Esophagus muscularis mucosa (tissue), 3 donors: ENCODE results near the gene DOLK.

Source experiments
- EP300 ChIP-seq: sonication (generic); formaldehyde crosslinking; IDR thresholded peaks from one replicate; pipeline ENCODE4 v1.6.1; 2017; ENCODE audit warnings: antibody characterized with exemption
- POLR2A ChIP-seq: fragments of 450-650 bp; IDR thresholded peaks from one replicate; pipeline ENCODE4 v1.6.1; 2017; ENCODE audit warnings: antibody characterized with exemption, moderate library complexity, mild to moderate bottlenecking, low read depth
- POLR2AphosphoS5 ChIP-seq, 2 donors: sonication (generic); formaldehyde crosslinking; IDR thresholded peaks; one replicate each; pipeline ENCODE4 v1.6.1; 2017; ENCODE audit warnings: antibody characterized with exemption in 2 of 2

- TF ChIP-seq EP300 (no peak), POLR2AphosphoS5 (IDR thresholded peaks at IDR 0.05) (no peak), POLR2A (no peak)
Observed at GRCh38 chr9:128898382-128898781, 49.0 kb downstream of the DOLK start.
